HTERT RPE-1 (cell line): ENCODE data around the gene CEBPG.

ENCODE experiments used
- in situ Hi-C: fragments of 300-500 bp; cut with MboI; formaldehyde crosslinking; loops from 4 replicates; pipeline ENCODE4 v1.14.3; 2020; ENCODE audit warnings: low sequenced_read_pairs

CEBPG gene

GRCh38 chr19:33373453-33374235 is at the start of gene CEBPG:
CEBPG (plus strand) TSS chr19:33373709; CDS start chr19:33379240, 5,531 bp downstream.
- in situ Hi-C loops = no loop called here

- in situ Hi-C loops = no loop called here
Observed at GRCh38 chr19:33324628-33325027, 48.9 kb upstream of the CEBPG start.

- in situ Hi-C loops = no loop called here
Observed at GRCh38 chr19:33325920-33326319, 47.6 kb upstream of the CEBPG start.

GRCh38 chr19:33329060-33329459 is 44.4 kb upstream of the CEBPG start:
- in situ Hi-C loops = no loop called here

- in situ Hi-C loops = no loop called here
Observed at GRCh38 chr19:33329736-33330135, 43.8 kb upstream of the CEBPG start.

GRCh38 chr19:33332248-33332647 is 41.3 kb upstream of the CEBPG start:
- in situ Hi-C loops = no loop called here

- in situ Hi-C loops = no loop called here
Observed at GRCh38 chr19:33333151-33333550, 40.4 kb upstream of the CEBPG start.

GRCh38 chr19:33333642-33334041 is 39.9 kb upstream of the CEBPG start:
- in situ Hi-C loops = no loop called here

GRCh38 chr19:33334271-33334670 is 39.2 kb upstream of the CEBPG start:
- in situ Hi-C loops = no loop called here

- in situ Hi-C loops = no loop called here
Observed at GRCh38 chr19:33335446-33335845, 38.1 kb upstream of the CEBPG start.

- in situ Hi-C loops = no loop called here
Observed at GRCh38 chr19:33339016-33339984, 34.2 kb upstream of the CEBPG start.

GRCh38 chr19:33340991-33341390 is 32.5 kb upstream of the CEBPG start:
- in situ Hi-C loops = no loop called here

GRCh38 chr19:33343301-33343700 is 30.2 kb upstream of the CEBPG start:
- in situ Hi-C loops = no loop called here

- in situ Hi-C loops = no loop called here
Observed at GRCh38 chr19:33343859-33344572, 29.5 kb upstream of the CEBPG start.

- in situ Hi-C loops = no loop called here
Observed at GRCh38 chr19:33344573-33344925, 29.0 kb upstream of the CEBPG start.

- in situ Hi-C loops = no loop called here
Observed at GRCh38 chr19:33345163-33345562, 28.3 kb upstream of the CEBPG start.

- in situ Hi-C loops = no loop called here
Observed at GRCh38 chr19:33346665-33347064, 26.8 kb upstream of the CEBPG start.

GRCh38 chr19:33347300-33347699 is 26.2 kb upstream of the CEBPG start:
- in situ Hi-C loops = no loop called here

GRCh38 chr19:33348301-33349010 is 25.1 kb upstream of the CEBPG start:
- in situ Hi-C loops = no loop called here
